Panc1 (cell line): ENCODE measurements around the gene BPIFA2. TPM values are rescaled to one million over a fixed set of nuclear protein-coding genes. Genes with fewer than 3 reads are reported as not detected.

Experiments used
- ATAC-seq: fragments of 200-7000 bp; cut with Tn5 transposase; 2 replicates; pipeline ENCODE4 v1.9.1; 2020; ENCODE audit warnings: mild to moderate bottlenecking, moderate library complexity
- BruUV-seq: library from RNA; stranded (reverse); fragments of 400-500 nt; replicated peaks from 2 replicates; lab custom pipeline; 2021; lab: Mats Ljungman, UMichigan
- CTCF ChIA-PET: fragments of 300-600 bp; sonication (Branson Sonifier 250); formaldehyde crosslinking; loops from one replicate; lab custom pipeline; 2022; ENCODE audit warnings: antibody characterized with exemption; lab: Charles Lee
- POLR2A ChIA-PET: fragments of 300-600 bp; sonication (Branson Sonifier 250); formaldehyde crosslinking; loops from one replicate; lab custom pipeline; 2022; ENCODE audit warnings: antibody characterized with exemption; lab: Charles Lee
- DNase-seq: peaks from one replicate; pipeline ENCODE4 v3.0.0-alpha.2; 2010; ENCODE audit warnings: low read depth, low spot score
- H3K27ac ChIP-seq: 2 replicates; pipeline ENCODE4 v1.5.1; 2011; ENCODE audit warnings: mild to moderate bottlenecking, low read length, inconsistent platforms
- H3K27me3 ChIP-seq: fragments of 200-500 bp; sonication (Bioruptor generic); 2 replicates; pipeline ENCODE4 v1.6.0; 2014; ENCODE audit warnings: low read length, inconsistent platforms; ENCODE audit not compliant: control insufficient read depth, insufficient read depth
- H3K36me3 ChIP-seq: fragments of 200-500 bp; sonication (Bioruptor generic); 2 replicates; pipeline ENCODE4 v1.5.1; 2014; ENCODE audit warnings: inconsistent platforms, mild to moderate bottlenecking, low read length, moderate library complexity; ENCODE audit not compliant: control insufficient read depth, insufficient read depth
- H3K4me1 ChIP-seq: 2 replicates; pipeline ENCODE4 v1.5.1; 2011; ENCODE audit warnings: inconsistent platforms, mild to moderate bottlenecking, low read length, moderate library complexity; ENCODE audit not compliant: control insufficient read depth, insufficient read depth
- H3K4me3 ChIP-seq, 2 experiments: 2 replicates each; pipeline ENCODE4 v1.5.1; 2011 to 2012; ENCODE audit warnings: low read depth in 2 of 2, low read length in 2 of 2, mild to moderate bottlenecking in 2 of 2, inconsistent platforms in 1 of 2, moderate library complexity in 1 of 2
- H3K9me3 ChIP-seq: fragments of 200-500 bp; sonication (Bioruptor generic); 2 replicates; pipeline ENCODE4 v1.5.1; 2014; ENCODE audit warnings: low read depth, mild to moderate bottlenecking, inconsistent platforms, low read length, moderate library complexity; ENCODE audit not compliant: control insufficient read depth, insufficient read depth
- CTCF ChIP-seq: fragments of 450-650 bp; IDR thresholded peaks from 2 replicates; pipeline ENCODE4 v1.5.1; 2017; ENCODE audit warnings: mild to moderate bottlenecking
- POLR2AphosphoS5 ChIP-seq: IDR thresholded peaks from 2 replicates; pipeline ENCODE4 v1.6.1; 2012; ENCODE audit warnings: mild to moderate bottlenecking, low read depth, low read length, moderate library complexity
- SIN3A ChIP-seq: IDR thresholded peaks from 2 replicates; pipeline ENCODE4 v1.6.1; 2012; ENCODE audit warnings: low read depth, mild to moderate bottlenecking, low read length, moderate library complexity, borderline replicate concordance; ENCODE audit not compliant: insufficient read depth
- TCF7L2 ChIP-seq: IDR thresholded peaks from 2 replicates; pipeline ENCODE4 v1.6.1; 2011; ENCODE audit warnings: mild to moderate bottlenecking, low read depth, low read length, inconsistent platforms
- in situ Hi-C: cut with HindIII; loops from 2 replicates; pipeline ENCODE4 v1.10.0; 2016; ENCODE audit warnings: low sequenced_read_pairs, low pct_unique_long_range_greater_than_20kb
- intact Hi-C: fragments of 100-400 bp; cut with micrococcal nuclease; formaldehyde crosslinking; loops from one replicate; pipeline ENCODE4 v1.10.0; 2022; ENCODE audit not compliant: unreplicated experiment
- total RNA-seq: library from RNA; stranded (reverse); gene quantifications from one replicate; pipeline ENCODE4 v1.2.1, GENCODE V29; 2021; ENCODE audit not compliant: unreplicated experiment
- TF ChIP-seq, protein P1 (sequence below), 2 experiments: IDR thresholded peaks; 2 replicates each; pipeline ENCODE4 v1.6.1; 2011 to 2012; ENCODE audit warnings: low read depth in 2 of 2, control low read depth in 1 of 2, low read length in 1 of 2, mild to moderate bottlenecking in 1 of 2, moderate library complexity in 1 of 2; ENCODE audit not compliant: insufficient read depth in 1 of 2

Gene BPIFA2
- total RNA-seq, 1 experiment from 2014 or later: not detected

GRCh38 chr20:33191955-33192354 lies 24.0 kb downstream of the BPIFA2 start:
- no peaks in the 10 kb centered on the region for H3K36me3 ChIP-seq
- TF ChIP-seq, protein P1, sequence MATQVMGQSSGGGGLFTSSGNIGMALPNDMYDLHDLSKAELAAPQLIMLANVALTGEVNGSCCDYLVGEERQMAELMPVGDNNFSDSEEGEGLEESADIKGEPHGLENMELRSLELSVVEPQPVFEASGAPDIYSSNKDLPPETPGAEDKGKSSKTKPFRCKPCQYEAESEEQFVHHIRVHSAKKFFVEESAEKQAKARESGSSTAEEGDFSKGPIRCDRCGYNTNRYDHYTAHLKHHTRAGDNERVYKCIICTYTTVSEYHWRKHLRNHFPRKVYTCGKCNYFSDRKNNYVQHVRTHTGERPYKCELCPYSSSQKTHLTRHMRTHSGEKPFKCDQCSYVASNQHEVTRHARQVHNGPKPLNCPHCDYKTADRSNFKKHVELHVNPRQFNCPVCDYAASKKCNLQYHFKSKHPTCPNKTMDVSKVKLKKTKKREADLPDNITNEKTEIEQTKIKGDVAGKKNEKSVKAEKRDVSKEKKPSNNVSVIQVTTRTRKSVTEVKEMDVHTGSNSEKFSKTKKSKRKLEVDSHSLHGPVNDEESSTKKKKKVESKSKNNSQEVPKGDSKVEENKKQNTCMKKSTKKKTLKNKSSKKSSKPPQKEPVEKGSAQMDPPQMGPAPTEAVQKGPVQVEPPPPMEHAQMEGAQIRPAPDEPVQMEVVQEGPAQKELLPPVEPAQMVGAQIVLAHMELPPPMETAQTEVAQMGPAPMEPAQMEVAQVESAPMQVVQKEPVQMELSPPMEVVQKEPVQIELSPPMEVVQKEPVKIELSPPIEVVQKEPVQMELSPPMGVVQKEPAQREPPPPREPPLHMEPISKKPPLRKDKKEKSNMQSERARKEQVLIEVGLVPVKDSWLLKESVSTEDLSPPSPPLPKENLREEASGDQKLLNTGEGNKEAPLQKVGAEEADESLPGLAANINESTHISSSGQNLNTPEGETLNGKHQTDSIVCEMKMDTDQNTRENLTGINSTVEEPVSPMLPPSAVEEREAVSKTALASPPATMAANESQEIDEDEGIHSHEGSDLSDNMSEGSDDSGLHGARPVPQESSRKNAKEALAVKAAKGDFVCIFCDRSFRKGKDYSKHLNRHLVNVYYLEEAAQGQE (IDR thresholded peaks at IDR 0.05; ENCODE audit: insufficient read depth in 1 of 2, low read depth in 2 of 2, low read length in 1 of 2): no peak
- TF ChIP-seq SIN3A (no peak), CTCF (no peak), POLR2AphosphoS5 (no peak)
- DNase-seq (no peak), ATAC-seq (no peak)
- in situ Hi-C loops: no loop called here
- intact Hi-C loops: no loop called here
- H3K4me3 ChIP-seq: no peak overlapping the region
- H3K27ac ChIP-seq: no peak overlapping the region
- H3K27me3 ChIP-seq: peaks cover 7% of the 10 kb centered on the region; the same call in 1 of the 2 replicates
- BruUV-seq: no TSS peak
- POLR2A ChIA-PET: no interaction called here
- H3K4me1 ChIP-seq: no peaks in the 10 kb centered on the region
- no peaks in the 10 kb centered on the region for H3K9me3 ChIP-seq
- CTCF ChIA-PET: no interaction called here

- BruUV-seq: no TSS peak
- TF ChIP-seq, protein P1 (IDR thresholded peaks at IDR 0.05; ENCODE audit: insufficient read depth in 1 of 2, low read depth in 2 of 2, low read length in 1 of 2): peak; percentile 80 to 81
- TF ChIP-seq CTCF (no peak), SIN3A (no peak), TCF7L2 (0 out of 2 replicates have a peak, but pooled peaks have one; percentile 26)
- H3K27me3 ChIP-seq: peaks cover 7% of the 10 kb centered on the region; the same call in 1 of the 2 replicates
- H3K36me3 ChIP-seq: no peaks in the 10 kb centered on the region
- intact Hi-C loops: no loop called here
- no peak overlapping the region for H3K27ac ChIP-seq
- H3K4me3 ChIP-seq: no peak overlapping the region
- in situ Hi-C loops: no loop called here
- ChIA-PET POLR2A (no interaction called here), CTCF (no interaction called here)
- H3K9me3 ChIP-seq: no peaks in the 10 kb centered on the region
- DNase-seq (no peak), ATAC-seq (no peak)
- no peaks in the 10 kb centered on the region for H3K4me1 ChIP-seq
Observed at GRCh38 chr20:33192912-33193501, 25.0 kb downstream of the BPIFA2 start.
